CD4-positive, alpha-beta T cell (primary cell): ENCODE measurements around the gene FBXL17. TPM values are rescaled to one million over a fixed set of nuclear protein-coding genes. Genes with fewer than 3 reads are reported as not detected.
"Not testable (repeated sequence)": the region's sequence is repeated elsewhere in the genome, so short reads cannot be mapped to it uniquely, and the experiment has no call there.

Experiments
- ATAC-seq: fragments of 200-7000 bp; cut with Tn5 transposase; one replicate; pipeline ENCODE4 v1.10.0; 2022; ENCODE audit warnings: mild to moderate bottlenecking; ENCODE audit not compliant: poor library complexity
- CTCF ChIA-PET: fragments of 350-600 bp; sonication (Branson Sonifier 250); formaldehyde crosslinking; loops from one replicate; lab custom pipeline; 2021; ENCODE audit warnings: antibody characterized with exemption, inconsistent platforms; lab: Charles Lee
- POLR2A ChIA-PET: fragments of 350-600 bp; sonication (Branson Sonifier 250); formaldehyde crosslinking; loops from one replicate; lab custom pipeline; 2021; ENCODE audit warnings: antibody characterized with exemption, inconsistent platforms; lab: Charles Lee
- DNase-seq, 14 experiments: peaks; one replicate each; pipeline ENCODE4 v3.0.0-alpha.2; 2013 to 2020; ENCODE audit warnings: mixed read lengths in 2 of 14
- H3K27ac ChIP-seq, 2 donors: one replicate each; pipeline versions ENCODE4 v1.5.1 to v1.7.0; 2013; ENCODE audit warnings: low read length in 2 of 2, low read depth in 1 of 2, mild to moderate bottlenecking in 1 of 2
- H3K27me3 ChIP-seq, 2 experiments: 1 replicate in 1 of 2; 2 replicates in 1 of 2; pipeline versions ENCODE4 v1.6.1 to v1.7.0; 2013; ENCODE audit warnings: low read length in 2 of 2, control low read depth in 1 of 2, mild to moderate bottlenecking in 1 of 2, moderate library complexity in 1 of 2; ENCODE audit not compliant: insufficient read depth in 2 of 2, control insufficient read depth in 1 of 2
- H3K36me3 ChIP-seq: one replicate; pipeline ENCODE4 v1.6.1; 2013; ENCODE audit warnings: low read length, control low read depth; ENCODE audit not compliant: insufficient read depth
- H3K4me1 ChIP-seq: one replicate; pipeline ENCODE4 v1.6.1; 2013; ENCODE audit warnings: low read length, control low read depth; ENCODE audit not compliant: insufficient read depth
- H3K4me3 ChIP-seq: one replicate; pipeline ENCODE4 v1.5.1; 2013; ENCODE audit warnings: mild to moderate bottlenecking, low read length, moderate library complexity
- H3K9me3 ChIP-seq, 2 experiments: 1 replicate in 1 of 2; 2 replicates in 1 of 2; pipeline versions ENCODE4 v1.6.1 to v1.7.0; 2013; ENCODE audit warnings: low read length in 2 of 2, mild to moderate bottlenecking in 2 of 2, control low read depth in 1 of 2, moderate library complexity in 1 of 2; ENCODE audit not compliant: control insufficient read depth in 1 of 2, insufficient read depth in 1 of 2
- H3K27ac Mint-ChIP-seq: one replicate; pipeline ENCODE4 v1.8.0; 2020; ENCODE audit warnings: mixed read lengths
- H3K27me3 Mint-ChIP-seq: one replicate; pipeline ENCODE4 v1.8.0; 2021; ENCODE audit warnings: mixed read lengths
- H3K36me3 Mint-ChIP-seq: one replicate; pipeline ENCODE4 v1.8.0; 2021; ENCODE audit warnings: low read depth, mixed read lengths
- H3K4me1 Mint-ChIP-seq: one replicate; pipeline ENCODE4 v1.8.0; 2021; ENCODE audit warnings: low read depth, mixed read lengths
- H3K4me3 Mint-ChIP-seq: one replicate; pipeline ENCODE4 v1.8.0; 2020; ENCODE audit warnings: mild to moderate bottlenecking, mixed read lengths
- H3K9me3 Mint-ChIP-seq: one replicate; pipeline ENCODE4 v1.8.0; 2020; ENCODE audit warnings: mixed read lengths
- CTCF ChIP-seq: fragments of 200-600 bp; IDR thresholded peaks from one replicate; pipeline ENCODE4 v1.8.0; 2022; ENCODE audit warnings: antibody characterized with exemption, mild to moderate bottlenecking
- intact Hi-C, 2 experiments: fragments of 100-400 bp; cut with DNase I in 1 of 2; cut with micrococcal nuclease in 1 of 2; formaldehyde crosslinking; loops; one replicate each; pipeline versions ENCODE4 v1.15.1 to v1.9.0; 2023 to 2025; cut with DNase I, micrococcal nuclease
- total RNA-seq, 174 experiments: library from RNA in 2 of 174; stranded (reverse) in 2 of 174; gene quantifications; one replicate each; pipeline ENCODE4 v1.2.3 and lab custom pipeline; 2021 to 2026

Gene FBXL17
- total RNA-seq, 2 experiments from 2014 or later = 17.9 to 21.1 TPM

DNA sequence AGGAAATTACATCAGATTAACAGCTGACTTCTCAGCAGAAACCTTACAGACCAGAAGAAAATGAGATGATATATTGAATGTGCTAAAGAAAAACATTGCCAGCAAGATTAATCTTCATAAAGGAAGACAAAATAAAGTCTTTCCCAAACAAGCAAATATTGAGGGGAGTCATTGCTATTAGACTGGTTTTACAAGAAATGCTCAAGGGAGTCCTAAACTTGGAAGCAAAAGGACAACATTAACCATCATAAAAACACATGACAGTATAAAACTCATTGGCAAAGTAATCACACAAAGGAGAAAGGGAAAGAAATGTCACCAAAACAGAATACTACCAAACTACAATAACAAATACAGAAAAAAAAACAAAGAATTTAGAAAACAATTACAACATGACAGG, 101.7 kb downstream of the FBXL17 start:
- Mint-ChIP-seq H3K36me3 (peaks cover 58% of the 10 kb centered on the region), H3K9me3 (peaks cover 8% of the 10 kb centered on the region), H3K4me1 (peaks cover 32% of the 10 kb centered on the region), H3K4me3 (no peak overlapping the region), H3K27me3 (no peaks in the 10 kb centered on the region), H3K27ac (no peak overlapping the region)
- DNase-seq = no peak
- ATAC-seq = no peak
- H3K27me3 ChIP-seq = no peaks in the 10 kb centered on the region
- H3K9me3 ChIP-seq = no peaks in the 10 kb centered on the region
- no peaks in the 10 kb centered on the region for H3K36me3 ChIP-seq
- CTCF ChIA-PET = no interaction called here
- intact Hi-C loops = no loop called here
- POLR2A ChIA-PET = no interaction called here
- no peaks in the 10 kb centered on the region for H3K4me1 ChIP-seq
- TF ChIP-seq CTCF = no peak
- H3K27ac ChIP-seq = no peak overlapping the region
- no peak overlapping the region for H3K4me3 ChIP-seq

- Mint-ChIP-seq H3K9me3 (peaks cover 5% of the 10 kb centered on the region), H3K4me3 (no peak overlapping the region), H3K27me3 (no peaks in the 10 kb centered on the region), H3K27ac (no peak overlapping the region), H3K4me1 (peaks cover 32% of the 10 kb centered on the region), H3K36me3 (peaks cover 41% of the 10 kb centered on the region)
- DNase-seq (no peak), ATAC-seq (no peak)
- Histone ChIP-seq H3K4me3 (no peak overlapping the region), H3K4me1 (no peaks in the 10 kb centered on the region), H3K9me3 (no peaks in the 10 kb centered on the region), H3K36me3 (no peaks in the 10 kb centered on the region), H3K27ac (no peak overlapping the region), H3K27me3 (no peaks in the 10 kb centered on the region)
- ChIA-PET POLR2A (no interaction called here), CTCF (interaction anchor here (1.8 kb wide), 1 partner anchor 18 kb away, joined by 7 read pairs; no protein-coding TSS in a partner anchor)
- TF ChIP-seq CTCF = no peak
- intact Hi-C loops = no loop called here
Observed at GRCh38 chr5:108278285-108279240, 103.3 kb downstream of the FBXL17 start.

- no peaks in the 10 kb centered on the region for H3K4me1 ChIP-seq
- no peaks in the 10 kb centered on the region for H3K9me3 ChIP-seq
- no peak overlapping the region for H3K27ac ChIP-seq
- H3K27ac Mint-ChIP-seq = no peak overlapping the region
- H3K4me3 ChIP-seq = no peak overlapping the region
- ChIA-PET POLR2A (no interaction called here), CTCF (interaction anchor here (1.8 kb wide), 1 partner anchor 16 kb away, joined by 7 read pairs; no protein-coding TSS in a partner anchor)
- ATAC-seq (no peak), DNase-seq (no peak)
- H3K27me3 Mint-ChIP-seq = no peaks in the 10 kb centered on the region
- peaks cover 32% of the 10 kb centered on the region for H3K4me1 Mint-ChIP-seq
- no peaks in the 10 kb centered on the region for H3K9me3 Mint-ChIP-seq
- no peaks in the 10 kb centered on the region for H3K27me3 ChIP-seq
- intact Hi-C loops = no loop called here
- H3K4me3 Mint-ChIP-seq = no peak overlapping the region
- peaks cover 26% of the 10 kb centered on the region for H3K36me3 Mint-ChIP-seq
- TF ChIP-seq CTCF = no peak
- H3K36me3 ChIP-seq = no peaks in the 10 kb centered on the region
Observed at GRCh38 chr5:108276187-108277050, 105.5 kb downstream of the FBXL17 start.

DNA sequence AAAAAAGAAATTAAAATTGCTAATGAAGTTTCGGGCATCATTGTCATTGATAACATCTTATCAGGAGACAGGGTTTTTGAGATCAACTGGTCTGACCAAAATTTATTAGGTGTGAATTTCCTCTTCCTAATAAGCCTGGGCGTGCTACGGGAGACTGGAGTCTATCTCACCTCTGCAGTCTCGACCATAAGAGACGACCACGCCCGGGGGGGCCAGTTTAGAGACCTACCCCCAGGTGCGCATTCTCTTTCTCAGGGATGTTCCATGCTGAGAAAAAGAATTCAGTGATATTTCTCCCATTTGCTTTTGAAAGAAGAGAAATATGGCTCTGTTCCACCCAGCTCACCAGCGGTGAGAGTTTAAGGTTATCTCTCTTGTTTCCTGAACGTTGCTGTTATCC, 107.8 kb downstream of the FBXL17 start:
- H3K27ac Mint-ChIP-seq, ATAC-seq, POLR2A ChIA-PET, H3K36me3 ChIP-seq, DNase-seq, H3K27ac ChIP-seq, intact Hi-C loops, H3K4me1 ChIP-seq, CTCF ChIA-PET, H3K4me3 Mint-ChIP-seq, H3K9me3 Mint-ChIP-seq, H3K9me3 ChIP-seq, H3K27me3 ChIP-seq, H3K4me3 ChIP-seq, H3K27me3 Mint-ChIP-seq: not testable (repeated sequence)
- peaks cover 20% of the 10 kb centered on the region for H3K4me1 Mint-ChIP-seq
- peaks cover 16% of the 10 kb centered on the region for H3K36me3 Mint-ChIP-seq
